Nephron progenitor cell (in vitro differentiated cells): ENCODE results near the gene SH2D7.

Experiments used
- DNase-seq: peaks from one replicate; pipeline ENCODE4 v3.0.0; 2021
- H3K27ac Mint-ChIP-seq: 2 replicates; pipeline ENCODE4 v1.8.0; 2021; ENCODE audit warnings: mild to moderate bottlenecking, moderate library complexity, mixed read lengths
- H3K27me3 Mint-ChIP-seq: 2 replicates; pipeline ENCODE4 v1.8.0; 2021; ENCODE audit warnings: mild to moderate bottlenecking, low read depth, mixed read lengths; ENCODE audit not compliant: poor library complexity
- H3K36me3 Mint-ChIP-seq: 2 replicates; pipeline ENCODE4 v1.8.0; 2021; ENCODE audit warnings: low read depth, mixed read lengths
- H3K4me1 Mint-ChIP-seq: 2 replicates; pipeline ENCODE4 v1.8.0; 2021; ENCODE audit warnings: mixed read lengths
- H3K4me3 Mint-ChIP-seq: 2 replicates; pipeline ENCODE4 v1.8.0; 2021; ENCODE audit warnings: mild to moderate bottlenecking, moderate library complexity, mixed read lengths
- H3K9me3 Mint-ChIP-seq: 2 replicates; pipeline ENCODE4 v1.8.0; 2021; ENCODE audit warnings: mild to moderate bottlenecking, moderate library complexity, mixed read lengths
- CTCF ChIP-seq: fragments of 200-600 bp; sonication (generic); IDR thresholded peaks from 2 replicates; pipeline ENCODE4 v1.5.0; 2021; ENCODE audit warnings: antibody characterized with exemption

The SH2D7 gene

DNA sequence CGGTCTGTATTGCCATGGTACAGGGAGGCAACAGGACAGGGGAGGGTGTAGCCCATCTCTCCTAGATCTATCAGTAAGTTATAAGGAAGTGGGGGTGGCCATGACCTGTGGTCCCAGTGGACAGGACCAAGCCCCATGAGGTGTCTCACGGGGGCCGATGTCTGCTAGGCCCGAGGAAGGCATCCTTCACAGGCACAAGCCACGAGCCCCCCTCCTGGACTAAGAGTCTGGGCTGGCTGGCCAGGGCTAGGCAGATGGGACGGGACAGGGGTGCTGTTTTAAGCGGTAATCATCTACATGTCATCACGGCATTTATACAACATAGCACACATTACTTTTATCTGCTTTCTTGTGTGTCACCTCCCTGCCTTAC, 12.3 kb upstream of the SH2D7 start:
- Mint-ChIP-seq H3K4me1 (peaks cover 16% of the 10 kb centered on the region), H3K36me3 (no peaks in the 10 kb centered on the region), H3K27ac (no peak overlapping the region), H3K27me3 (peaks cover 7% of the 10 kb centered on the region), H3K4me3 (no peak overlapping the region), H3K9me3 (no peaks in the 10 kb centered on the region)
- no peak for DNase-seq
- TF ChIP-seq CTCF = no peak

- Mint-ChIP-seq H3K4me3 (no peak overlapping the region), H3K36me3 (no peaks in the 10 kb centered on the region), H3K27me3 (peaks cover 7% of the 10 kb centered on the region), H3K4me1 (peaks cover 5% of the 10 kb centered on the region), H3K9me3 (no peaks in the 10 kb centered on the region), H3K27ac (peak overlapping the region; percentile 4)
- no peak for DNase-seq
- no peak for TF ChIP-seq CTCF
Observed at GRCh38 chr15:78082106-78082742, 10.1 kb upstream of the SH2D7 start.

DNA sequence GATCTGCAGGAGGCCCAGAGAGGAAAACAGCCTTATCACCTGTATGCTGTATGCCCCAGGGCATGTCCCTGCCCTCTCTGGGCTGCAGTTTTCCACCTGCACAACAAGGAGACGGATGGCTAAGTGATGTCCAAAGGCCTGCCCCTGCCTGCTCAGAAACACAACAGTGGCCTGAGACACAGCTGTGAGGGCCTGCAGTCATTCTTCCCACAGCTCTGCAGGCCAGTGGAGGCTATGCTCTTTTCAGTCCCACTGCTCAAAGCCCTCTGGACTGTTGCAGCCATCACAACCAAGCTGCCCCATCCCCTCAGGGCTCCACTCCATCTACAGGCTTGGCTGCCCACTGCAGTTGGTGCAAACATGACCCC, 9.6 kb upstream of the SH2D7 start:
- no peak for TF ChIP-seq CTCF

GRCh38 chr15:78083186-78083585, 9.2 kb upstream of the SH2D7 start:
- H3K4me3 Mint-ChIP-seq = no peak overlapping the region
- no peaks in the 10 kb centered on the region for H3K36me3 Mint-ChIP-seq
- peaks cover 5% of the 10 kb centered on the region for H3K4me1 Mint-ChIP-seq
- DNase-seq = no peak
- no peak for TF ChIP-seq CTCF
- H3K9me3 Mint-ChIP-seq = no peaks in the 10 kb centered on the region
- peaks cover 7% of the 10 kb centered on the region for H3K27me3 Mint-ChIP-seq
- H3K27ac Mint-ChIP-seq = no peak overlapping the region

More for the DNA sequence above, 9.6 kb upstream of the SH2D7 start:
- no peaks in the 10 kb centered on the region for H3K36me3 Mint-ChIP-seq
- H3K27ac Mint-ChIP-seq = no peak overlapping the region
- peaks cover 7% of the 10 kb centered on the region for H3K27me3 Mint-ChIP-seq
- H3K9me3 Mint-ChIP-seq = no peaks in the 10 kb centered on the region
- peaks cover 5% of the 10 kb centered on the region for H3K4me1 Mint-ChIP-seq
- no peak for DNase-seq
- H3K4me3 Mint-ChIP-seq = no peak overlapping the region

- Mint-ChIP-seq H3K4me3 (no peak overlapping the region), H3K9me3 (no peaks in the 10 kb centered on the region), H3K4me1 (peaks cover 5% of the 10 kb centered on the region), H3K36me3 (no peaks in the 10 kb centered on the region), H3K27me3 (peaks cover 4% of the 10 kb centered on the region), H3K27ac (no peak overlapping the region)
- no peak for DNase-seq
- TF ChIP-seq CTCF = no peak
Observed at GRCh38 chr15:78083687-78084448, 8.5 kb upstream of the SH2D7 start.

DNA sequence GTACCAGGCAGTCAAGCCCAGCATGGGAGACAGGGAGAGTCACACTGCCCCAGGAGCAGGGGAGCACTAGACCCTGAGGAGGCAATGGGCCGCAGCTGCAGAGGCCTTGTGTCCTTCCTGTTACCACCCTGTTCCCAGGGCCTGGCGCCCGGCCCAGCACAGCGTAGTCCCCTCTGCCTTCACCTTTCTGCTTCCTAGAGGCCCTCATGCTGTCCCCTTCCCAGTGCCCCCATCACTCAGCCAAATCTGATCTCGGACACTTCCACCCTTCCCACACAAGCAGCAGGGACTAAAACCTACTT, 8.0 kb upstream of the SH2D7 start:
- Mint-ChIP-seq H3K9me3 (no peaks in the 10 kb centered on the region), H3K27ac (no peak overlapping the region), H3K4me1 (peaks cover 5% of the 10 kb centered on the region), H3K4me3 (no peak overlapping the region), H3K27me3 (peaks cover 4% of the 10 kb centered on the region), H3K36me3 (no peaks in the 10 kb centered on the region)
- no peak for TF ChIP-seq CTCF
- no peak for DNase-seq
